Activated CD4-positive, alpha-beta T cell treated with anti-CD3 and anti-CD28 coated beads, Interleukin-2, amount 10 ng/mL, durations not matched to agents 24 days and 14 days (primary cell): ENCODE data around the gene SOX13. TPM values are rescaled to one million over a fixed set of nuclear protein-coding genes. Genes with fewer than 3 reads are reported as not detected.
"Not testable (repeated sequence)": the region's sequence is repeated elsewhere in the genome, so short reads cannot be mapped to it uniquely, and the experiment has no call there.

Experiments used
- DNase-seq: peaks from one replicate; pipeline ENCODE4 v3.0.0; 2022
- H3K27ac Mint-ChIP-seq: one replicate; pipeline ENCODE4 v1.8.0; 2022; ENCODE audit warnings: mild to moderate bottlenecking, mixed read lengths
- H3K27me3 Mint-ChIP-seq: one replicate; pipeline ENCODE4 v1.8.0; 2022; ENCODE audit warnings: mixed read lengths
- H3K36me3 Mint-ChIP-seq: one replicate; pipeline ENCODE4 v1.8.0; 2022; ENCODE audit warnings: low read depth, mild to moderate bottlenecking, mixed read lengths
- H3K4me1 Mint-ChIP-seq: one replicate; pipeline ENCODE4 v1.8.0; 2021; ENCODE audit warnings: mixed read lengths
- H3K4me3 Mint-ChIP-seq: one replicate; pipeline ENCODE4 v1.8.0; 2022; ENCODE audit warnings: mild to moderate bottlenecking, moderate library complexity, mixed read lengths
- H3K9me3 Mint-ChIP-seq: one replicate; pipeline ENCODE4 v1.8.0; 2021; ENCODE audit warnings: mixed read lengths
- intact Hi-C: fragments of 100-400 bp; cut with micrococcal nuclease; formaldehyde crosslinking; loops from one replicate; pipeline ENCODE4 v1.15.1; 2023
- total RNA-seq: library from RNA; stranded (reverse); gene quantifications from 2 replicates; pipeline ENCODE4 v1.2.3, GENCODE V29; 2022

SOX13 gene
- total RNA-seq, 1 donor from 2014 or later, result not detected

- H3K27ac Mint-ChIP-seq, result no peak overlapping the region
- DNase-seq, result no peak
- intact Hi-C loops, result no loop called here
- H3K36me3 Mint-ChIP-seq, result no peaks in the 10 kb centered on the region
- no peak overlapping the region for H3K4me3 Mint-ChIP-seq
- peaks cover 12% of the 10 kb centered on the region for H3K4me1 Mint-ChIP-seq
- H3K27me3 Mint-ChIP-seq, result peaks cover 4% of the 10 kb centered on the region
- H3K9me3 Mint-ChIP-seq, result no peaks in the 10 kb centered on the region
Observed at GRCh38 chr1:204098683-204099082, 25.8 kb downstream of the SOX13 start.

- DNase-seq, H3K36me3 Mint-ChIP-seq, intact Hi-C loops, H3K27me3 Mint-ChIP-seq, H3K27ac Mint-ChIP-seq, H3K4me3 Mint-ChIP-seq, H3K9me3 Mint-ChIP-seq: not testable (repeated sequence)
- peaks cover 16% of the 10 kb centered on the region for H3K4me1 Mint-ChIP-seq
Observed at GRCh38 chr1:204099754-204100153, 26.8 kb downstream of the SOX13 start.

GRCh38 chr1:204102029-204102611, 29.2 kb downstream of the SOX13 start:
- DNase-seq, result no peak
- peaks cover 2% of the 10 kb centered on the region for H3K27me3 Mint-ChIP-seq
- peaks cover 19% of the 10 kb centered on the region for H3K4me1 Mint-ChIP-seq

GRCh38 chr1:204102739-204103430, 30.0 kb downstream of the SOX13 start:
- no peaks in the 10 kb centered on the region for H3K9me3 Mint-ChIP-seq
- H3K4me1 Mint-ChIP-seq, result peaks cover 19% of the 10 kb centered on the region
- no peak overlapping the region for H3K4me3 Mint-ChIP-seq
- peaks cover 2% of the 10 kb centered on the region for H3K27me3 Mint-ChIP-seq
- H3K36me3 Mint-ChIP-seq, result no peaks in the 10 kb centered on the region
- DNase-seq, result no peak
- intact Hi-C loops, result no loop called here
- no peak overlapping the region for H3K27ac Mint-ChIP-seq

More at GRCh38 chr1:204102029-204102611, 29.2 kb downstream of the SOX13 start:
- H3K27ac Mint-ChIP-seq, result peak overlapping the region; percentile 21
- no peaks in the 10 kb centered on the region for H3K9me3 Mint-ChIP-seq
- no peaks in the 10 kb centered on the region for H3K36me3 Mint-ChIP-seq
- intact Hi-C loops, result no loop called here
- peak overlapping the region; percentile 24 for H3K4me3 Mint-ChIP-seq

- H3K27ac Mint-ChIP-seq, result no peak overlapping the region
- H3K27me3 Mint-ChIP-seq, result peaks cover 2% of the 10 kb centered on the region
- H3K4me1 Mint-ChIP-seq, result peaks cover 19% of the 10 kb centered on the region
- intact Hi-C loops, result no loop called here
- H3K9me3 Mint-ChIP-seq, result no peaks in the 10 kb centered on the region
- H3K4me3 Mint-ChIP-seq, result no peak overlapping the region
- no peaks in the 10 kb centered on the region for H3K36me3 Mint-ChIP-seq
- no peak for DNase-seq
Observed at GRCh38 chr1:204103431-204103741, 30.5 kb downstream of the SOX13 start.

- DNase-seq, result no peak
- Mint-ChIP-seq H3K4me3 (peak overlapping the region; percentile 9), H3K27ac (peak overlapping the region; percentile 23), H3K36me3 (no peaks in the 10 kb centered on the region), H3K9me3 (no peaks in the 10 kb centered on the region), H3K27me3 (peaks cover 3% of the 10 kb centered on the region), H3K4me1 (peaks cover 19% of the 10 kb centered on the region)
- intact Hi-C loops, result no loop called here
Observed at GRCh38 chr1:204104331-204105130, 31.6 kb downstream of the SOX13 start.

- Mint-ChIP-seq H3K9me3 (no peaks in the 10 kb centered on the region), H3K4me3 (peak overlapping the region; percentile 9), H3K4me1 (peaks cover 19% of the 10 kb centered on the region), H3K27me3 (peaks cover 3% of the 10 kb centered on the region), H3K36me3 (no peaks in the 10 kb centered on the region), H3K27ac (peak overlapping the region; percentile 23)
- DNase-seq, result no peak
- intact Hi-C loops, result no loop called here
Observed at GRCh38 chr1:204105131-204105515, 32.2 kb downstream of the SOX13 start.

GRCh38 chr1:204106825-204107224, 33.9 kb downstream of the SOX13 start:
- H3K27ac Mint-ChIP-seq, result no peak overlapping the region
- no peak overlapping the region for H3K4me3 Mint-ChIP-seq
- H3K9me3 Mint-ChIP-seq, result no peaks in the 10 kb centered on the region
- no peak for DNase-seq
- no peaks in the 10 kb centered on the region for H3K36me3 Mint-ChIP-seq
- peaks cover 19% of the 10 kb centered on the region for H3K4me1 Mint-ChIP-seq
- peaks cover 2% of the 10 kb centered on the region for H3K27me3 Mint-ChIP-seq
- intact Hi-C loops, result no loop called here

- Mint-ChIP-seq H3K4me3 (no peak overlapping the region), H3K36me3 (no peaks in the 10 kb centered on the region), H3K27me3 (peaks cover 2% of the 10 kb centered on the region), H3K9me3 (no peaks in the 10 kb centered on the region), H3K4me1 (peaks cover 12% of the 10 kb centered on the region), H3K27ac (no peak overlapping the region)
- intact Hi-C loops, result no loop called here
- DNase-seq, result no peak
Observed at GRCh38 chr1:204107892-204108291, 35.0 kb downstream of the SOX13 start.

GRCh38 chr1:204108312-204109141, 35.6 kb downstream of the SOX13 start:
- Mint-ChIP-seq H3K27me3 (peaks cover 2% of the 10 kb centered on the region), H3K4me1 (peaks cover 7% of the 10 kb centered on the region), H3K9me3 (no peaks in the 10 kb centered on the region), H3K4me3 (no peak overlapping the region), H3K27ac (no peak overlapping the region), H3K36me3 (no peaks in the 10 kb centered on the region)
- no peak for DNase-seq
- intact Hi-C loops, result no loop called here

- no peak overlapping the region for H3K4me3 Mint-ChIP-seq
- H3K4me1 Mint-ChIP-seq, result no peaks in the 10 kb centered on the region
- H3K36me3 Mint-ChIP-seq, result no peaks in the 10 kb centered on the region
- H3K9me3 Mint-ChIP-seq, result no peaks in the 10 kb centered on the region
- H3K27me3 Mint-ChIP-seq, result peaks cover 2% of the 10 kb centered on the region
- no peak for DNase-seq
- intact Hi-C loops, result no loop called here
- H3K27ac Mint-ChIP-seq, result no peak overlapping the region
Observed at GRCh38 chr1:204110894-204111633, 38.1 kb downstream of the SOX13 start.

GRCh38 chr1:204112876-204113730, 40.2 kb downstream of the SOX13 start:
- H3K4me1 Mint-ChIP-seq, result no peaks in the 10 kb centered on the region
- H3K9me3 Mint-ChIP-seq, result no peaks in the 10 kb centered on the region
- H3K27me3 Mint-ChIP-seq, result peaks cover 2% of the 10 kb centered on the region
- no peak overlapping the region for H3K27ac Mint-ChIP-seq
- no peaks in the 10 kb centered on the region for H3K36me3 Mint-ChIP-seq
- no peak overlapping the region for H3K4me3 Mint-ChIP-seq
- DNase-seq, result no peak
- intact Hi-C loops, result no loop called here
